ENCODE results near the gene CFLAR. TPM values are rescaled to one million over a fixed set of nuclear protein-coding genes. Genes with fewer than 3 reads are reported as not detected.

CFLAR gene
- total RNA-seq, 1 experiment from 2014 or later = 35.6 TPM

GRCh38 chr2:201135386-201135785 is 19.4 kb downstream of the CFLAR start:
- H3K9me2 ChIP-seq (ENCODE audit: insufficient read depth) = no peaks in the 10 kb centered on the region
- peaks cover 0 to 38% of the 10 kb centered on the region in 2 experiments; a peak in 2 of 4 replicates for H3K36me3 ChIP-seq (ENCODE audit: control insufficient read depth in 1 of 2, insufficient read depth in 2 of 2, low read length in 2 of 2)
- ATAC-seq (no peak), DNase-seq (ENCODE audit: low read depth, low spot score) (no peak)
- no peak overlapping the region for H2AFZ ChIP-seq (ENCODE audit: low read depth, low read length, poor library complexity, severe bottlenecking)
- no peak overlapping the region for H3K9ac ChIP-seq (ENCODE audit: low read length)
- ChIA-PET RAD21 (ENCODE audit: low non-redundant PET in 1 of 2, low total read pairs in 2 of 2, uncharacterized antibody in 2 of 2, unreplicated experiment in 2 of 2) (no interaction called here), CTCF (no interaction called here), POLR2A (interaction anchor here (0.6 to 1.1 kb wide), 2 partner anchors 10 to 19 kb away, joined by 3 read pairs; no protein-coding TSS in a partner anchor)
- no peak overlapping the region for H3K4me3 ChIP-seq (replicated peaks in 1 of 2; ENCODE audit: low read depth in 1 of 2, low read length in 2 of 2)
- no peaks in the 10 kb centered on the region for H4K20me1 ChIP-seq (ENCODE audit: insufficient read depth)
- intact Hi-C loops (cut with micrococcal nuclease) = no loop called here
- no peaks in the 10 kb centered on the region for H3K9me3 ChIP-seq (ENCODE audit: control insufficient read depth in 1 of 2, insufficient read depth in 1 of 2, low read depth in 1 of 2, low read length in 2 of 2)
- TF ChIP-seq CEBPB (IDR thresholded peaks at IDR 0.05; ENCODE audit: low read depth) (no peak), SP1 (IDR thresholded peaks at IDR 0.05; ENCODE audit: low read depth) (no peak), SRF (IDR thresholded peaks at IDR 0.05; ENCODE audit: low read depth) (no peak), ZFX (IDR thresholded peaks at IDR 0.05) (no peak)
- no peak overlapping the region for H3K27ac ChIP-seq (ENCODE audit: low read depth, low read length)
- H3K79me2 ChIP-seq (ENCODE audit: insufficient read depth, low read length) = peaks cover 18% of the 10 kb centered on the region; the same call in 1 of the 2 replicates
- no peaks in the 10 kb centered on the region for H3K27me3 ChIP-seq (ENCODE audit: insufficient read depth, low read length)
- peaks cover 0 to 17% of the 10 kb centered on the region in 2 experiments; a peak in 3 of 4 replicates for H3K4me1 ChIP-seq (ENCODE audit: control insufficient read depth in 1 of 2, insufficient read depth in 2 of 2, low read length in 2 of 2)
- no TSS peak for BruUV-seq (replicated peaks)
- no peak overlapping the region for H3K4me2 ChIP-seq (ENCODE audit: low read length)

GRCh38 chr2:201136889-201137321 is 20.9 kb downstream of the CFLAR start:
- no peak overlapping the region for H3K4me3 ChIP-seq (replicated peaks in 1 of 2; ENCODE audit: low read depth in 1 of 2, low read length in 2 of 2)
- BruUV-seq (replicated peaks) = no TSS peak
- no peaks in the 10 kb centered on the region for H3K9me3 ChIP-seq (ENCODE audit: control insufficient read depth in 1 of 2, insufficient read depth in 1 of 2, low read depth in 1 of 2, low read length in 2 of 2)
- peaks cover 0 to 10% of the 10 kb centered on the region in 2 experiments; a peak in 1 of 4 replicates for H3K4me1 ChIP-seq (ENCODE audit: control insufficient read depth in 1 of 2, insufficient read depth in 2 of 2, low read length in 2 of 2)
- ChIA-PET RAD21 (ENCODE audit: low non-redundant PET in 1 of 2, low total read pairs in 2 of 2, uncharacterized antibody in 2 of 2, unreplicated experiment in 2 of 2) (no interaction called here), POLR2A (no interaction called here), CTCF (no interaction called here)
- no peaks in the 10 kb centered on the region for H3K27me3 ChIP-seq (ENCODE audit: insufficient read depth, low read length)
- H3K36me3 ChIP-seq (ENCODE audit: control insufficient read depth in 1 of 2, insufficient read depth in 2 of 2, low read length in 2 of 2) = peaks cover 0 to 38% of the 10 kb centered on the region in 2 experiments; a peak in 2 of 4 replicates
- no peak overlapping the region for H3K9ac ChIP-seq (ENCODE audit: low read length)
- no peaks in the 10 kb centered on the region for H3K9me2 ChIP-seq (ENCODE audit: insufficient read depth)
- H4K20me1 ChIP-seq (ENCODE audit: insufficient read depth) = no peaks in the 10 kb centered on the region
- no peak for DNase-seq (ENCODE audit: low read depth, low spot score)
- H3K4me2 ChIP-seq (ENCODE audit: low read length) = no peak overlapping the region
- H2AFZ ChIP-seq (ENCODE audit: low read depth, low read length, poor library complexity, severe bottlenecking) = no peak overlapping the region
- H3K79me2 ChIP-seq (ENCODE audit: insufficient read depth, low read length) = peaks cover 12% of the 10 kb centered on the region; the same call in 1 of the 2 replicates
- ATAC-seq = no peak
- intact Hi-C loops (cut with micrococcal nuclease) = no loop called here
- H3K27ac ChIP-seq (ENCODE audit: low read depth, low read length) = no peak overlapping the region
- TF ChIP-seq ATF3 (IDR thresholded peaks at IDR 0.05) (no peak), MAX (IDR thresholded peaks at IDR 0.05) (no peak), SP1 (IDR thresholded peaks at IDR 0.05; ENCODE audit: low read depth) (no peak), FOSL1 (IDR thresholded peaks at IDR 0.05; ENCODE audit: low read depth) (no peak), EGR1 (IDR thresholded peaks at IDR 0.05; ENCODE audit: low read depth) (no peak), SRF (IDR thresholded peaks at IDR 0.05; ENCODE audit: low read depth) (no peak), ZBTB33 (IDR thresholded peaks at IDR 0.05; ENCODE audit: extremely low read depth, insufficient replicate concordance, low read length) (no peak), CEBPB (IDR thresholded peaks at IDR 0.05; ENCODE audit: low read depth) (no peak), CTCF (IDR thresholded peaks at IDR 0.05 in 2 of 3, conservative IDR thresholded peaks at IDR 0.05 in 1 of 3; ENCODE audit: borderline replicate concordance in 1 of 3, insufficient read depth in 1 of 3, low read depth in 2 of 3, low read length in 2 of 3) (no peak), SIN3A (IDR thresholded peaks at IDR 0.05; ENCODE audit: low read depth) (no peak), TCF7L2 (IDR thresholded peaks at IDR 0.05; ENCODE audit: borderline replicate concordance, extremely low read depth, insufficient read depth, insufficient read length) (no peak), POLR2AphosphoS5 (IDR thresholded peaks at IDR 0.05; ENCODE audit: low read depth, low read length) (no peak), JUND (IDR thresholded peaks at IDR 0.05) (no peak), ELF1 (IDR thresholded peaks at IDR 0.05; ENCODE audit: borderline replicate concordance, low read depth) (no peak), RAD21 (IDR thresholded peaks at IDR 0.05; ENCODE audit: low read depth) (no peak), EZH2phosphoT487 (IDR thresholded peaks at IDR 0.05; ENCODE audit: borderline replicate concordance) (no peak)

All from HCT116 (cell line).